Measurements from ENCODE around the gene SYNE3.

DNA sequence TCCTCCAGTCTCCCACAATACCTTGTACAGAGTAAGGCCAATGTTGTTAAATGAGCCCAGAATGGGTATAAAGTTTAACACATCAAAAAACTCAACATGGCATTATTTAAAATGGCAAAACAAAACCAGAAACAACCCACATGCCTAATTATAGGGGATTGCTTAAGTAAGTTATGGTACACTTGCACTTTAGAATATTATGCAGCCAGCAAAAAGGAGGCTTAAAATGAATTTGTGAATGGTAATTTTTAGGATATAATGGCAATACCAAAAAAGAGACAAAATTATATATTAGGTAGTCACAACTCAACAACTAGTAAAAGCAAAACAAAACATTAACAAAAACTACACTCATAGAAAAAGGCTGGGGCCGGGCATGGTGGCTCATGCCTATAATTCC, 39.7 kb downstream of the SYNE3 start:
- TF ChIP-seq MAZ (CRISPR knock-in tag; conservative IDR thresholded peaks at IDR 0.05 in 1 of 2, IDR thresholded peaks at IDR 0.05 in 1 of 2) = no peak
- TF ChIP-seq ZNF3 (CRISPR knock-in tag; IDR thresholded peaks at IDR 0.05) = no peak
- TF ChIP-seq, protein P1, sequence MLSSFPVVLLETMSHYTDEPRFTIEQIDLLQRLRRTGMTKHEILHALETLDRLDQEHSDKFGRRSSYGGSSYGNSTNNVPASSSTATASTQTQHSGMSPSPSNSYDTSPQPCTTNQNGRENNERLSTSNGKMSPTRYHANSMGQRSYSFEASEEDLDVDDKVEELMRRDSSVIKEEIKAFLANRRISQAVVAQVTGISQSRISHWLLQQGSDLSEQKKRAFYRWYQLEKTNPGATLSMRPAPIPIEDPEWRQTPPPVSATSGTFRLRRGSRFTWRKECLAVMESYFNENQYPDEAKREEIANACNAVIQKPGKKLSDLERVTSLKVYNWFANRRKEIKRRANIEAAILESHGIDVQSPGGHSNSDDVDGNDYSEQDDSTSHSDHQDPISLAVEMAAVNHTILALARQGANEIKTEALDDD (IDR thresholded peaks at IDR 0.05) = no peak
- no peak for TF ChIP-seq CBX3 (IDR thresholded peaks at IDR 0.05; ENCODE audit: borderline replicate concordance in 1 of 2, low read length in 2 of 2)
